Muscle layer of duodenum (tissue), 2 donors: ENCODE data around the gene R3HDM2.

ENCODE experiments used
- H3K27ac ChIP-seq: one replicate; pipeline ENCODE4 v1.7.0; 2013; ENCODE audit warnings: mild to moderate bottlenecking, low read length
- H3K27me3 ChIP-seq: one replicate; pipeline ENCODE4 v1.7.0; 2013; ENCODE audit warnings: low read depth, mild to moderate bottlenecking, control low read depth, low read length
- H3K36me3 ChIP-seq, 2 donors: one replicate each; pipeline ENCODE4 v1.7.0; 2013; ENCODE audit warnings: low read length in 2 of 2, control low read depth in 1 of 2, mild to moderate bottlenecking in 1 of 2; ENCODE audit not compliant: insufficient read depth in 2 of 2, control insufficient read depth in 1 of 2
- H3K4me1 ChIP-seq, 2 donors: one replicate each; pipeline ENCODE4 v1.7.0; 2013; ENCODE audit warnings: low read length in 2 of 2, mild to moderate bottlenecking in 2 of 2, control low read depth in 1 of 2, moderate library complexity in 1 of 2; ENCODE audit not compliant: insufficient read depth in 2 of 2, control insufficient read depth in 1 of 2
- H3K4me3 ChIP-seq, 2 donors: one replicate each; pipeline ENCODE4 v1.7.0; 2013; ENCODE audit warnings: low read length in 2 of 2, low read depth in 1 of 2, mild to moderate bottlenecking in 1 of 2
- H3K9me3 ChIP-seq, 2 donors: one replicate each; pipeline ENCODE4 v1.7.0; 2013; ENCODE audit warnings: low read length in 2 of 2, control low read depth in 1 of 2, mild to moderate bottlenecking in 1 of 2; ENCODE audit not compliant: control insufficient read depth in 1 of 2
- donor health status: healthy.

The R3HDM2 gene

DNA sequence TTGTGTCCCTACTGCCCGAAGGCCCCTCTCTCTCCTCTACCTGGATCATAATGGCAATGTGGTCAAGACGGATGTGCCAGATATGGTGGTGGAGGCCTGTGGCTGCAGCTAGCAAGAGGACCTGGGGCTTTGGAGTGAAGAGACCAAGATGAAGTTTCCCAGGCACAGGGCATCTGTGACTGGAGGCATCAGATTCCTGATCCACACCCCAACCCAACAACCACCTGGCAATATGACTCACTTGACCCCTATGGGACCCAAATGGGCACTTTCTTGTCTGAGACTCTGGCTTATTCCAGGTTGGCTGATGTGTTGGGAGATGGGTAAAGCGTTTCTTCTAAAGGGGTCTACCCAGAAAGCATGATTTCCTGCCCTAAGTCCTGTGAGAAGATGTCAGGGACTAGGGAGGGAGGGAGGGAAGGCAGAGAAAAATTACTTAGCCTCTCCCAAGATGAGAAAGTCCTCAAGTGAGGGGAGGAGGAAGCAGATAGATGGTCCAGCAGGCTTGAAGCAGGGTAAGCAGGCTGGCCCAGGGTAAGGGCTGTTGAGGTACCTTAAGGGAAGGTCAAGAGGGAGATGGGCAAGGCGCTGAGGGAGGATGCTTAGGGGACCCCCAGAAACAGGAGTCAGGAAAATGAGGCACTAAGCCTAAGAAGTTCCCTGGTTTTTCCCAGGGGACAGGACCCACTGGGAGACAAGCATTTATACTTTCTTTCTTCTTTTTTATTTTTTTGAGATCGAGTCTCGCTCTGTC, 26.1 kb upstream of the R3HDM2 start:
- no peaks in the 10 kb centered on the region for H3K9me3 ChIP-seq
- no peaks in the 10 kb centered on the region for H3K36me3 ChIP-seq
- peaks cover 3 to 26% of the 10 kb centered on the region in 2 donors for H3K4me1 ChIP-seq
- H3K27ac ChIP-seq = no peak overlapping the region
- H3K27me3 ChIP-seq = peaks cover 8% of the 10 kb centered on the region
- H3K4me3 ChIP-seq = no peak overlapping the region

GRCh38 chr12:57456145-57456700, 25.4 kb upstream of the R3HDM2 start:
- Histone ChIP-seq H3K4me1 (peaks cover 3 to 23% of the 10 kb centered on the region in 2 donors), H3K4me3 (no peak overlapping the region), H3K27ac (no peak overlapping the region), H3K27me3 (peaks cover 5% of the 10 kb centered on the region), H3K36me3 (no peaks in the 10 kb centered on the region), H3K9me3 (no peaks in the 10 kb centered on the region)

DNA sequence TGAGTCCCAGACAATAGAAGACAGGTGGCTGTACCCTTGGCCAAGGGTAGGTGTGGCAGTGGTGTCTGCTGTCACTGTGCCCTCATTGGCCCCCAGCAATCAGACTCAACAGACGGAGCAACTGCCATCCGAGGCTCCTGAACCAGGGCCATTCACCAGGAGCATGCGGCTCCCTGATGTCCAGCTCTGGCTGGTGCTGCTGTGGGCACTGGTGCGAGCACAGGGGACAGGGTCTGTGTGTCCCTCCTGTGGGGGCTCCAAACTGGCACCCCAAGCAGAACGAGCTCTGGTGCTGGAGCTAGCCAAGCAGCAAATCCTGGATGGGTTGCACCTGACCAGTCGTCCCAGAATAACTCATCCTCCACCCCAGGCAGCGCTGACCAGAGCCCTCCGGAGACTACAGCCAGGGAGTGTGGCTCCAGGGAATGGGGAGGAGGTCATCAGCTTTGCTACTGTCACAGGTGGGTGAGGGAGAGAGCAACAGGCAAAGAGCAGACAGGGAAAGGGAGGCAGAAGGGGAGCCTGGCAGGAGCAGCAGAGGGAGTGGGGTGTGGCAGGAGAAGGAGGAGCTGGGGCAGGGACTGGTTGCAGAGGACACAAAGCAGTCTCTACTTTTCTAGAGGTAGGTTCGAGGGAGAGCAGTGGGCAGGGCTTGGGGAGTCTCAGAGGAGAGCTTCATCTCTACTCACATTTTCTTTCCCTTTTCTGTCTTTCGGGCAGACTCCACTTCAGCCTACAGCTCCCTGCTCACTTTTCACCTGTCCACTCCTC, 24.7 kb upstream of the R3HDM2 start:
- Histone ChIP-seq H3K9me3 (no peaks in the 10 kb centered on the region), H3K4me1 (peaks cover 0 to 17% of the 10 kb centered on the region in 2 donors), H3K36me3 (no peaks in the 10 kb centered on the region), H3K27me3 (no peaks in the 10 kb centered on the region), H3K27ac (no peak overlapping the region), H3K4me3 (no peak overlapping the region)

- H3K4me3 ChIP-seq = no peak within 1 kb of the TSS
- no peak within 1 kb of the TSS for H3K27ac ChIP-seq
- H3K36me3 ChIP-seq = no peaks in the 10 kb centered on the region
- peaks cover 0 to 10% of the 10 kb centered on the region in 2 donors for H3K4me1 ChIP-seq
- no peaks in the 10 kb centered on the region for H3K9me3 ChIP-seq
- H3K27me3 ChIP-seq = no peaks in the 10 kb centered on the region
These were observed 23.9 kb upstream of the R3HDM2 start, which contains the start of gene INHBE for GRCh38 chr12:57454566-57455373. Gene INHBE, plus strand, starts transcription at chr12:57455307. Its CDS starts 230 bp downstream, at chr12:57455537.

DNA sequence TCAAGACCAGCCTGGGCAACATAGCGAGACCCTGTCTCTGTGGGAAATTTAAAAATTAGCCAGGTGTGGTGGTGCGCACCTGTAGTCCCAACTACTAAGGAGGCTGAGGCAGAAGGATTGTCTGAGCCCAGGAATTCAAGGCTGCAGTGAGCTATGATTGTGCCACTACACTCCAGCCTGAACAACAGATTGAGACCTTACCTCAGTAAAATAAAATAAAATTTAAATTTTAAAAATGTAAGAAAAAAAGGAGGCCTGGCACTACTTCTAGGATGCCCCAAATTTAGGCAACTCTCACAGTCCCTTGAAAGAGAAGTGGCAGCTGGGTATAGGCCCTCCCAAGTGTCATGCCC, 23.3 kb upstream of the R3HDM2 start:
- Histone ChIP-seq H3K4me3 (no peak overlapping the region), H3K4me1 (peaks cover 0 to 10% of the 10 kb centered on the region in 2 donors), H3K9me3 (no peaks in the 10 kb centered on the region), H3K27ac (no peak overlapping the region), H3K36me3 (no peaks in the 10 kb centered on the region), H3K27me3 (no peaks in the 10 kb centered on the region)

- H3K27ac ChIP-seq = no peak overlapping the region
- no peak overlapping the region for H3K4me3 ChIP-seq
- no peaks in the 10 kb centered on the region for H3K9me3 ChIP-seq
- H3K36me3 ChIP-seq = no peaks in the 10 kb centered on the region
- H3K27me3 ChIP-seq = no peaks in the 10 kb centered on the region
- peaks cover 0 to 4% of the 10 kb centered on the region in 2 donors for H3K4me1 ChIP-seq
These were observed 22.2 kb upstream of the R3HDM2 start for GRCh38 chr12:57452937-57453509.

DNA sequence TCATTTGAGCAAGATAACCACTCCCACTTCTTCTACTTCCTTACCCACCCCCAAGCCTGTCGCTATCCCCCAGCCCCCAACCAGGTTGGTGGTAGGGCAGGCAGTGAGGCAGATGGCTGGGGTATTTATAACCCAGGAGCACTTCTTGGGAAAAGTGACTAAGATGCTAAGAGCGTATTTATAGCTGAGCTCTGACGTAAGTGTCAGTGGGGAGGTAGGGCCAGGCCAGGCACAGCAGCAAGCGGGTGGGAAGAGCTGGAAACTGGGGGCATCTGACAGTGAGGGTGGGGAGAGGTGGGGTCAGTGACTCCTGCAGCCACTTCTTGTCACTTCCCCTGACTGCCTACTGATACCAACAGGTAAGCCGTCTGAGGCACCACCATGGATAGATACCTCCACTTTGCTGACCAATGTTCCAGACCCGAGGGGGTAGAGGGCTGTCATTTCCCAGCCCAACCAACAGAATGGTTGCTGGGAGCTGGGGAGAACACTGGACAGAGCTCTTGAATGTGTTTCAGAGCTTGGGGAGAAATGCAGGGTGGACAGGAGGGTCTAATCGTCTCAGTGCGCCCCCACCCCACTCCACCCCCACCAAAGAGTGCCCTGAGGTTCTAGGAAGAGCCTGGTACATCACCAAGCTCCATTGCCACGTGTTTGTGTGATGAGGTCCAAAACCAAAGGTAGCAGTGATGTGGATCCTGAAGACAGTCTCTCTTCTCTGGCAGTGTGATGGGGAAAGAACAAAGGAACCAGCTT, 21.5 kb upstream of the R3HDM2 start:
- no peak overlapping the region for H3K27ac ChIP-seq
- peaks cover 0 to 4% of the 10 kb centered on the region in 2 donors for H3K4me1 ChIP-seq
- no peaks in the 10 kb centered on the region for H3K27me3 ChIP-seq
- no peak overlapping the region for H3K4me3 ChIP-seq
- no peaks in the 10 kb centered on the region for H3K36me3 ChIP-seq
- H3K9me3 ChIP-seq = no peaks in the 10 kb centered on the region

- Histone ChIP-seq H3K27me3 (no peaks in the 10 kb centered on the region), H3K4me3 (no peak overlapping the region), H3K4me1 (peaks cover 0 to 4% of the 10 kb centered on the region in 2 donors), H3K36me3 (no peaks in the 10 kb centered on the region), H3K27ac (no peak overlapping the region), H3K9me3 (no peaks in the 10 kb centered on the region)
These were observed 20.5 kb upstream of the R3HDM2 start for GRCh38 chr12:57451233-57451778.

GRCh38 chr12:57450057-57450456, 19.2 kb upstream of the R3HDM2 start:
- Histone ChIP-seq H3K27me3 (no peaks in the 10 kb centered on the region), H3K4me3 (no peak overlapping the region), H3K9me3 (no peaks in the 10 kb centered on the region), H3K4me1 (peaks cover 0 to 4% of the 10 kb centered on the region in 2 donors), H3K27ac (no peak overlapping the region), H3K36me3 (no peaks in the 10 kb centered on the region)

- H3K27ac ChIP-seq = no peak overlapping the region
These were observed 18.5 kb upstream of the R3HDM2 start for GRCh38 chr12:57449375-57449774.

More at GRCh38 chr12:57449375-57449774, 18.5 kb upstream of the R3HDM2 start:
- H3K27me3 ChIP-seq = no peaks in the 10 kb centered on the region
- peaks cover 0 to 4% of the 10 kb centered on the region in 2 donors for H3K4me1 ChIP-seq
- no peaks in the 10 kb centered on the region for H3K9me3 ChIP-seq
- H3K4me3 ChIP-seq = no peak overlapping the region
- H3K36me3 ChIP-seq = no peaks in the 10 kb centered on the region
